HG02840 (cell line): ENCODE data around the gene GXYLT2.
A peak's percentile ranks its signal among the peaks of the same experiment; 100 is the strongest.

Source experiments
- ATAC-seq: cut with Tn5 transposase; IDR thresholded peaks from one replicate; pipeline ENCODE4 v1.9.1; 2021; ENCODE audit warnings: mild to moderate bottlenecking, moderate library complexity, moderate number of reproducible peaks; ENCODE audit not compliant: unreplicated experiment, low FRiP score

Gene GXYLT2, protein sequence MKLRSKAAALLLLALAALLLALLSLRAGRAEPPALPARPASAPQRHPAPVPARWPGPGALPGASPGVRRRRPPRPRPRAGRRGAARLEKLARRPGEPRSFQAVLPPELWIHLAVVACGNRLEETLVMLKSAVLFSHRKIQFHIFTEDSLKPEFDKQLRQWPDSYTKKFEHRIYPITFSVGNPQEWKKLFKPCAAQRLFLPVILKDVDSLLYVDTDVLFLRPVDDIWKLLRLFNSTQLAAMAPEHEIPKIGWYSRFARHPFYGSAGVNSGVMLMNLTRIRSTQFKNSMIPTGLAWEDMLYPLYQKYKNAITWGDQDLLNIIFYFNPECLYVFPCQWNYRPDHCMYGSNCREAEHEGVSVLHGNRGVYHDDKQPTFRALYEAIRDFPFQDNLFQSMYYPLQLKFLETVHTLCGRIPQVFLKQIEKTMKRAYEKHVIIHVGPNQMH

DNA sequence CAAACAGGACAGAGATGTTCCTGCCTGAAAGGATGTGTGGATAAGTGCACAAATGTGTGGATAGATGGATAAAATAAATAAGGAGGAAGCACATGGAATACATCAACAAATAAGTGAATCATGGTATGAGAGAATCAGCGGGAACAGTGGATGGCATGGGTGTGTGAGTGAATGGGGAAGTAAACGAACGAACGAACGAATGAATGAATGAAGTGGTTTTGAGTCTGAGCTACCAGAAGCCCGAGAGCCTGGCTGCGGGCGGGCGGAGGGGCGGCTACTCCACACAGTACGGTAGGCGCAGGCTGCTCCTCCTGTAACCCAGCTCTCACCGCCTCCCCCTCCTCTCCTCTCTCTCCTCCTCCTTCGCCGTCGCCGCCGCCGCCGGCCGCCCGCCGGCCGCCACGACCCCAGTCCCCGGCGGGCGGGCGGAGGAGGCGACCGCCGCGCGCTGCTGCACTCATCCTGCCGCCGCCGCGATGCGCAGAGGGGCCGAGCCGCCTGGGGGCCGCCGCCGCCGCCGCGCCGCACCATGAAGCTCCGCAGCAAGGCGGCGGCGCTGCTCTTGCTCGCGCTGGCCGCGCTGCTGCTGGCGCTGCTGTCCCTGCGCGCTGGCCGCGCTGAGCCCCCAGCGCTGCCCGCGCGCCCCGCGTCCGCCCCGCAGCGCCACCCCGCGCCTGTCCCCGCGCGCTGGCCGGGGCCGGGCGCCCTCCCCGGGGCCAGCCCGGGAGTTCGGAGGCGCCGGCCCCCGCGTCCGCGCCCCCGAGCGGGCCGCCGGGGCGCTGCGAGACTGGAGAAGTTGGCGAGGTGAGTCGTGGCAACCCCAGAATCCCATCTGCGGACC, at the start of gene GXYLT2:
TSS of gene GXYLT2 (plus strand) at position 342 of the 841 bp plus-strand sequence. CDS start at position 530, 188 bp downstream.
- ATAC-seq: no peak

DNA sequence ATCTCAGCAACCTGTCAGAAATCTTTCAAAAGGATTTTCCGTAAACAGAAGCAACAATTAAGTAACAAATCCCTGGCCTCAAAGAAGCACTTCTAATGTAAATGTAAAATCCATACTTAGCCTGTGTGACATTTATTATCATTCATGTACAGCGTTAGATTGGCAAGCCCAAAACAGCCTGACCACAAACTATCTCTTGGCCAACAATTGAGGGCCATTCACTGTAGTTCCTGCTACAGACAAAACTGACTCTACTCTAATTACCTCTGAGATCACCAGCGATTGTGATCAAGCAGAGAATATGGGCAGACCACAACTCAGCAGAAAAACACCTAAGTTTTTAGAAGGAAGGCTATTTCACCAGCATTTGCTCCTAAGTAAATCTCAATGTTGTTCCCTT, 48.8 kb upstream of the GXYLT2 start:
- ATAC-seq: no peak

DNA sequence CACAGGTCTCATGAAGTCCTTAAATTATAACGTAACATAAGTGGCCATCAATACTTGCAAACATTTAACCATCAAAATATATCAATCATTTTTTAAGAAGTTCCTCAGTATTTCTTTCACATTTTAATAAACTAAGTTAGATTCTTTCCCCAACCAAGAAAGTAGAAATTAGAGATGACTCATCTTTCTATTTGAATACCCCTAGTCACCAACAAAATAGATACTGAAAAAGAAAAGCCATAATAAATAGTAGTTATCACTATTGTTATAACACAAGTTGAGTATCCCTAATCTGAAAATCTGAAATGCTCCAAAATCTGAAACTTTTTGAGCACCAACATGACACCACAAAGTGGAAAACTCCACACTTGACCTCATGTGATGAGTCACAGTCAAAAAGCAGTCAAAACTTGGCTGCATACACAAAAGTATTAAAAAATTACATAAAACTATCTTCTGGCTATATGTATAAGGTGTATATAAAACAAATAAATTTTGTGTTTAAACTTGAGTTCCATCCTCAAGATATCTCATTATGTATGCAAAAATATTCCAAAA, 43.3 kb upstream of the GXYLT2 start:
- no peak for ATAC-seq

DNA sequence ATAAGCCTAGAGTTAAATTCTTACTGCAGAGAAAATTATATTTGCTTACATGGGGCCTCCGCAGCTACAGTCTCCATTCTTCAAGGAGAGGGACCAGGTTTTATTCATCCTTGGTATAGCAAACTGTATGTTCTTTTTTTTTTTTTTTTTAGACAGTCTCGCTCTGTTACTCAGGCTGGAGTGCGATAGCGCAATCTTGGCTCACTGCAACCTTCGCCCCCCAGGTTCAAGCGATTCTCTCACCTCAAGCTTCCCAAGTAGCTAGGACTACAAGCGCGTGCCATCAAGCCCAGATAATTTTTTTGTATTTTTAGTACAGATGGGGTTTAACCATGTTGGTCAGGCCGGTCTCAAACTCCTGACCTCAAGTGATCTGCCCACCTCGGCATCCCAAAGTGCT, 41.7 kb upstream of the GXYLT2 start:
- no peak for ATAC-seq

DNA sequence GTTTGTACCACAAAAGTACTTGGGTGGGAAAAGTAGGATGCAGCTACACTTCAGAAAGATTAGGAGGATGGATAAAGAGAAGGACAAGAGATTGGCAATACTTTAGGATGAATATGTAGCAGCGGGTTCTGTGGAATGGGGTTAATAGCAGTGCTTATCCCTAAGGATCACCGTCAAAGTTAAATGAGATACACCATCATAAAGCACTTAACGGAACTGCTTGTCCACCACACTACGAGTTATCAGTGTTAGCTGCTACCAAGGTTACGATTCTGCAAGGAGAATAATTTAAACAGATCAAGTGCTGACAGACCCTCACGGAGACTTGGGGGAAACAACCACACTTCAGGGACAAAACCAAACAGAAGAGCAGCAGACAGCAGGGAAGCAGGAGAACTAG, 40.6 kb upstream of the GXYLT2 start:
- ATAC-seq: no peak

DNA sequence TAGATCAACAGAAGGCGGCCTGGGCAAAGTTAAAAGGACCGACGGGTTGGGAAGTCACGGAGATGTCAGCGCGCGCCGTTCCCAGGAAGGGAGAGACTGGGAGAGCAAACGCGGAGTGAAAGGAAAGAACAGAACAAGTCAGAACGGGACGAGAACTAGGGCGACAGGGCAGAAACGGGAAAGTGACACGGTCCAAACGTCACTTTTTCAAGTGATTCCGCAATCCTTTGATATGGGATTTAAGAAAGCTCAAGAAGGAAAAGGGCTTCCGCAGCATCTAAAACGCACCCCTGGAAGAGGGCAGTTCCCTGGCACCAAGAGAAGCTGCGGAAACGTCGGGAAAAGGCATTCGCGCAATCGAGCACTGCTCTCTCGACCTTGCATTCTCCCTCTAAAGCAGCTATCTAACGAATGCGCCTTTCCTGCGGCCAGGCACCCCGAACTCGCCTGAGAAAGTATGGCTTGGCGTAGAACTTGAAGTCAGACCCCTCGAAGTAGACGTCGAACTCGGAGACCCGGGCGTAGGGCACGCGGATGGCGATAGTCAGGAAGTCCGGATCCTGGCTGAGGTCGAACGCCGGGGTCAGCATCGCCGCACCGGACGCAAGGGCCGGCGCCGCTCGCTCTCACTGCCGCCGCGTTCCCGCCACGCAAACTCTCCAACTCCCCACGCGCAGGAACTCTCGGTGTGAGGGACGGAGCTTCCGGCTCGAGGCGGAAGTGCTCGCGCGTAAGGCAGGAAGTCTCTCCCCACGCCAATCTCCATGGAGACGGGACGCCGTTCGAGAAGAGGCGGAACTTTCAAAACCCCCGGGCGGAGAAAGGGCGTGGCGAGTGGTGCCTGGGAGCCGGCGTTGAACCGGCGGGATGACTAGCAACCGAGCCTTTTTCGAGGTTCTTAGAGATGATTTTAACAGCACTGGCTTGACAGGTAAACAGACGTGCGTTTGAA, 39.8 kb upstream of the GXYLT2 start, which contains the start of gene SHQ1:
TSS of gene SHQ1 (minus strand) at position 695 of the 952 bp plus-strand sequence. CDS start at position 590, 105 bp downstream.
- peak; percentile 95 for ATAC-seq

DNA sequence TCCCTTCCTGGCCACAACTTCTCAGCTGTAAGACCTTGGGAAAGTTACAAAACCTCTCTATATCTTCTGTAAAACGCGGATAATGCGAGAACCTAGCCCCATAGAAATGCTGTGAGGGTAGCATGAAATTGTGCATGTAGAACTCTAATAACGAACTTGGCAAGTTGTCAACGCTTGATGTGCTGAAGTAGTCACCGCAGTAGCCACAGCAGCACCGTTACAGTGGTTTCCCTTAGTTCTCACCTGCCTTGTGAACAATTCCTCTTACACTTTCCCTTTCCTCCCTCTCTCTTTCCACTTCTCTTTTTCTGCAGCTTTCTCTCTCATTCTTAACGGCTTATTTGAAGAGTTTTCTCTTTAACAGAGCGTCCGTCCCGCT, 39.2 kb upstream of the GXYLT2 start:
- peak; percentile 39 for ATAC-seq

DNA sequence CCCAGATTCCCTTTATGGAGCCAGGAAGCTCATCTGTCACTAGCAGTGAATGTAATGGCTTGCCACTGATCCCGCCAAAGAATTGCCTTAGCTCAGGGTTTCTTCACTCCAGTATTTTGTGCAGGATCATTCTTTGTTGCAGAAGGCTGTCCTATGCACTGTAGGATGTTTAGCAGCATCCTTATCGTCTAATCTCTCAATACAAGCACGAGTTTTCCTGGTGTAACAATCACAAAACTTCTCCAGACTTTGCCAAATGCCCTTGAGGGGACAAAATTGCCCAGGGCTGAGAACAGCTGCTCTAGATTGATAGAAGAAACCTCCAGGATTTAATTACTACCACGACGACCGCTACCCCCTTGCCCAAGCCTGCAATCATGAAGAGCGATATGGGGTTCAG, 32.8 kb upstream of the GXYLT2 start:
- ATAC-seq: no peak

DNA sequence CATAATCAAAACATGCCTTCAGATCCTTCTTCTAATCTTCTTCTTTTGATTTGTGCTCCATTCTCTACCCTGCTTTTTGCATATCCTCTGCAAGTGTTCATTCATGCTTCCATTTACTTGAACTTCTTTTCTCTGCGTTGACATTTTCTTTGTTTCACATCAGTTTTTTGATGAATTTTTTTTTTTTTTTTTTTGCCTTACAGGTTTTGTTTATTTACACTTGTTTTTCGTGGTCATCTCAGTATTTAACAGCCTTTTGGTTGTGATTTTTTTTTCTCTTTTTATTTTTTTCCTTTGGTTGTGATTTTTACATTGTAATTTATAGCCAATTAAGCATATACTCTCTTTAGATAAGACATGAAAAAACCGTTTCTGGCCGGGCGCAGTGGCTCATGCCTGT, 27.8 kb upstream of the GXYLT2 start:
- no peak for ATAC-seq

DNA sequence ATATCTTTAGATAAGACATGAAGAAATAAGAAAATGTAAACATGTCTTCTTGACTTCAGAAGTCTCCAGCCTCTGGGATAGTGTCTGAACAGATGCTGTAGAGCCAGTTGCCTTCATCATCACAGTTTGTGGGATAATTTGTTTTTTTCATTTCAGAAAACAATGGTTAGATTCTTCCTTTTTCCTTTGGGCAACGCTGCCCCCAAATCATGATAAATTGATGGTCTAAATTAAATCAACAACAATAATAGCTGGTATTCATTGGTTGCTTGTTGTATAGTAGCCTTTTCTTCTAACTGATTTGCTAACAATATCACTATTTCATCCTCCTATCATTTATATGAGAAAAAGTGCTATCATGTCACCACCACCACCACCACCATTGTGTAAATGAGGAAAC, 27.0 kb upstream of the GXYLT2 start:
- no peak for ATAC-seq

DNA sequence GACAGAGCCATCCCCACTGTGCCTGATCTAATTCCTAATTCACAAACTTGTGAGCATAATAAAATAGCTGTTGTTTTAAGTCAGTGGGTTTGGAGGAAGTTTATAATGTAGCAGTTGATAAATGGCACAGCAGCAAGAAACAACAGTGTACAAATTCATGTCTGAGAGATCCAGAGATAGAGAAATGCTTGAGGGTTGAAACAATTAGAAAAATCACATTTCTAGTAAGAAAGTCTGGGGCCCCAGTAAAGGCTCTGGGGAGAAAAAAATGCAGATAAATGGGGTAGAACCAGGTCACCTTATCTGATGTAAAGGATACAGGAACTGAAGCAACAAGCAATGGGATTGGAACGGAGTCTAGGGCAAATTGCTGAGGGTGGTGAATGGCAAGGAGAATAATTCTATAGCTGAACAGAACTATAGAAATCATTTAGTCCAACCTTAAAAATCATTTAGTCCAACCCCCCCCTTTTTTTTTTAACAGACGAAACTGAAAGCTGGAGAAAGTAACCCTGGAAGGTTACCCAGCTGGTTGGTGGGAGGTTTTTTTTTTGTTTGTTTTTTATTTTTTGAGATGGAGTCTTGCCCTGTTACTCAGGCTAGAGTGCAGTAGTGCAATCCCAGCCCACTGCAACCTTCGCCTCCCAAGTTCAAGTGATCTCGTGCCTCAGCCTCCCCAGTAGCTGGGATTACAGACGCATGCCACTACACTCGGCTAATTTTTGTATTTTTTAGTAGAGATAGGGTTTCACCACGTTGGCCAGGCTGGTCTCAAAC, 25.3 kb upstream of the GXYLT2 start:
- no peak for ATAC-seq

DNA sequence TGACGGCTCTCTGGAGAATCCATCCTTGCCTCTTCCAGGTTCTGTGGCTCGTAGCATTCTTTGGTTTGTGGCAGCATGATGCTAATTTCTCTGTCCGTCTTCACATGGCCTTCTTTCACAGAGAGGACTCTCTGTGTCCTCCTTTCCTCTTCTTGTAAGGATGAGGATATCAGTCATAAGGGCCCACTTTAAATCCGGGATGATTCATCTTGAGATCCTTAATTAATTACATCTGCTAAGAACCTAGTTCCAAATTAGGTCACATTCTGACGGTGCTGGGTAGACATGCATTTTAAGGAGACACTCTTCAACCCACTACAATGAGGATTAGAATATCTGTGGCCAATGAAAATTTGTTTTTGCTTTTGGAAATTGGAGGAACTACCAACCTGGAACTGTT, 15.7 kb upstream of the GXYLT2 start:
- ATAC-seq: no peak

DNA sequence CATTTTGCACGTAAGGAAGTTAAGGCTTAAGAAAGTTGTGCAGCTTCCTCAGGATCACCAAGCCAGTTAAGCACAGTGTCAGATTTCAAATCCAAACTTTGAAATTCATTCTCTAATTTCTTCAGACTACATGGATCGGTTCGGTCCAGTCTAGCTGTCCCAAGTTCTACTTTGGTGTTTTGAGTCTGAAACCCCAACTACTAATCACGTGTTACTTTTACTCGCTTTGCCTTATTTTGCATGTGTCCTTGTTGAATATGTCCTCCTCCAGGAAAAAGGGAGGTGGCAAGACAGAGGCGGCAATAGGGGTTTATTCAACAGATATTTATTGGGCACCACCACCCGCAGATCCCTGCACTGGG, 522 bp upstream of the GXYLT2 start:
- ATAC-seq: no peak

DNA sequence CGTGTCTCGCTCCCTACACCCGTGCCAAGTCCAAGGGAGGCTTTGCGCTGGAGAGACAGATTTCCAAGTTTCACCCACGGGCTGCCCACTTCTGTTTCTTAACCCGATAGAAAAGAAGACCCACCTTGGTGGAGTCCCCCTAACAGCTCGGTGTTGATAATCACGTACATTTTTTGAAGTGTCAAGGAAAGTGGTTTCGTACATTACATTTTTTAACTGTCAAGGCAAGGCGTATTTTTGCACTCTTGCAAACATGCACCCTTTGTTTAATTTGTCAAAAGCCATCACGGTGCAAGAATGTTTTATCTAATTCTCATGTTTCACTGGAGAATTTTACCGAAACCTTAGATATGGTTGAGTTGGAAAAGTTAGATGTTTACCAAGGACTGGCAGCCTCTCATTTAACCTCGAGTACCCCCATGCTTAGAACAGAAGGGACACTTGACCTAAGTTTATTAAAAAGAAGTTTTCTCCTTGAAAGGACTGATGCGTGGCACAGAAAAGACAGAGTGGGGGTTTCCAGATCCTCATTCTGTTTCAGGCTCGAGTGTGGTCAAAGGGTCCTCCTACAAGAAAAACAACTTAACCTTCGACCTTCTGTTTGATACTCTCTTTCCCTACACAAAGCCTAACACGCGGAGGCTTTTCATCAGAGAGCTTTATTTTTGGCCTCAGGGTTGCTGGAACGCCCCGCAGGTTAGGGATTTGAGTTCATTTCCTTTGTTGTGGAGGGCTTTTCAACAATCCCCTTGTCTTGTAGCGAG, 882 bp downstream of the GXYLT2 start:
- ATAC-seq: no peak

DNA sequence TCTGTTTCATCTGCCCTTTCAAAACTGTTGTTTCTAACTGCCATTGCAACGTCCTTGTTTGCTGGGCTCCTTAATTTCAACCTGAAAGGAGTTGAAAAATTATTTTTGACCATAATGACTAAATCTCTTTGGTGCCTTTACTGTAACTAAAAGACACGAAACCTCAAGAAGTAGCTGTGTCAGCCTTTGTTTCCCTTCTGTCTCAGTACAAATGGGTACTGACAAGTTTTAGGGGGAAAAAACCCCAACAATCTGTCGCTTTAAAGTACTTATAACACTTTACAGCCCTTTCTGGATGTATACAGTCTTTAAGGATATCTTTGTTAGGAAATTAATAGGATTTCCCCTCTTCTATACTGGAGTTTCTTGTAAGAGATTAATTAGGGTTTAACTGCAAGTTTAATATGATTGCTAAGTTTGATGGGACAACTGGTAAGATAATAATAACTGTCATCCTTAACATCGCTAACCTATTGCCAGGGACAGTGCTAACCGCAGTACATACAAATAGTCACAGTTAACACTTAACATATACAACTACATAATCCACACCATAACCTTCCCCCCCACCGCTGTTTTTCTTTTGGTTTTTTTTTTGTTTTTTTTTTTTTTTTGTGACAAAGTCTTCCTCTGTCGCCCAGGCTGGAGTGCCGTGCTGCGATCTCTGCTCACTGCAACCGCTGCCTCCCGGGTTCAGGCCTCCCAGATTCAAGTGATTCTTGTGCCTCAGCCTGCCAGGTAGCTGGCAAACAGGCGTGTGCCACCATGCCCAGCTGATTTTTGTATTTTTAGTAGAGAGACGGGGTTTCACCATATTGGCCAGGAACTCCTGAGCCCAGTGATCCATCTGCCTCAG, 1.7 kb downstream of the GXYLT2 start:
- ATAC-seq: no peak

DNA sequence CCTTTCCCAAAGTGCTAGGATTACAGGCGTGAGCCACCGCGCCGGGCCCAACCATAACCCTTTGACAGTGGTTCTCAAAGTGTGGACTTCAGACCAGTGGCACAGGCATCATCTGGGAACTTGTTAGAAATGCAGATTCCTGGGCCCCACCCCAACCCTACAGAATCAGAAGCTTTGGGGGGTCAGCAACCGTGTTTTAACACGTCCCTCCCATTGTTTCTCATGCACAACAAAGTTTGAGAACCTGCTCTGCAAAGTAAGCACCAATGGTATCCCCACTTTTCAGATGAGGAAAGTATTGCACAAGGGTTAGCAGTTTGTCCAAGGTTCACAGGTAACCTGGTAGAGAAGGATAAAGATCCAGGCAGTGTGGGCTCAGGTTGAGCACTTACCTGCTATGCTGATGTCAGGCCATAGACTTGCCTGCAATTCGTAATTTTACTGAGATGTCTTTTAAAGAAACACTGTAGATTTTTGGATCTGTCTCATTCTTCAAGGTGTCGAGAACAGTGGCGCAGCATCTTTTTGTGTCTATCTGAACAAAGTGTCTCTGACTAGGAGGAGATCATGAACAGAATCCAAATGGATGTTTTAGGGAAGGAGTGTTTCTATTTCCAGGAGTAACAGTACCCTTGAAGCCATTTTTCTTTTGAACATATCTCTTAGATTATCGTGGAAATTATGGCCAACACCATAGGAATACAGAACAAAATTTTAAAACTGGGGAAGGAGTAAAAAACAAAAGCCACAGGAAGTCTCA, 2.5 kb downstream of the GXYLT2 start:
- ATAC-seq: no peak
